B cell (primary cell): Measurements from ENCODE around the gene AWAT1. TPM values are rescaled to one million over a fixed set of nuclear protein-coding genes. Genes with fewer than 3 reads are reported as not detected.
"Not testable (repeated sequence)": the region's sequence is repeated elsewhere in the genome, so short reads cannot be mapped to it uniquely, and the experiment has no call there.

Experiments
- ATAC-seq: fragments of 200-7000 bp; cut with Tn5 transposase; one replicate; pipeline ENCODE4 v1.10.0; 2021; ENCODE audit warnings: low read depth, mild to moderate bottlenecking, moderate number of reproducible peaks, moderate library complexity
- CTCF ChIA-PET: fragments of 350-600 bp; sonication (Branson Sonifier 250); formaldehyde crosslinking; loops from one replicate; lab custom pipeline; 2021; ENCODE audit warnings: antibody characterized with exemption, inconsistent platforms; lab: Charles Lee
- POLR2A ChIA-PET: fragments of 350-600 bp; sonication (Branson Sonifier 250); formaldehyde crosslinking; loops from one replicate; lab custom pipeline; 2021; ENCODE audit warnings: antibody characterized with exemption; lab: Charles Lee
- DNase-seq: peaks from one replicate; pipeline ENCODE4 v3.0.0; 2013
- H2AFZ ChIP-seq: 2 replicates; pipeline ENCODE4 v1.6.1; 2012; ENCODE audit warnings: mild to moderate bottlenecking, low read depth, low read length; ENCODE audit not compliant: insufficient read depth, poor library complexity, severe bottlenecking
- H3K27ac ChIP-seq, 2 donors: 1 replicate in 1 of 2; 2 replicates in 1 of 2; pipeline ENCODE4 v1.5.1; 2012 to 2013; ENCODE audit warnings: low read length in 2 of 2, mild to moderate bottlenecking in 2 of 2, moderate library complexity in 1 of 2
- H3K27me3 ChIP-seq, 4 experiments: fragments of 200-600 bp in 1 of 4; sonication (generic) in 1 of 4; replicated peaks in 1 of 4; 1 replicate in 2 of 4; 2 replicates in 2 of 4; pipeline versions ENCODE4 v1.6.1 to v1.7.0; 2013 to 2016; ENCODE audit warnings: low read length in 3 of 4, mild to moderate bottlenecking in 2 of 4, mixed read lengths in 1 of 4, moderate library complexity in 1 of 4; ENCODE audit not compliant: insufficient read depth in 4 of 4, control insufficient read depth in 3 of 4; ENCODE audit errors: control extremely low read depth in 1 of 4
- H3K36me3 ChIP-seq, 2 experiments: replicated peaks in 1 of 2; 1 replicate in 1 of 2; 2 replicates in 1 of 2; pipeline versions ENCODE4 v1.6.1 to v1.7.1; 2013; ENCODE audit warnings: low read length in 1 of 2; ENCODE audit not compliant: insufficient read depth in 2 of 2, control insufficient read depth in 1 of 2; ENCODE audit errors: control extremely low read depth in 1 of 2, extremely low read depth in 1 of 2
- H3K4me1 ChIP-seq, 2 donors: fragments of 200-600 bp in 1 of 2; sonication (generic) in 1 of 2; 1 replicate in 1 of 2; 2 replicates in 1 of 2; pipeline versions ENCODE4 v1.5.1 to v1.6.1; 2013 to 2017; ENCODE audit warnings: low read length in 2 of 2; ENCODE audit not compliant: control insufficient read depth in 2 of 2, insufficient read depth in 2 of 2
- H3K4me2 ChIP-seq: replicated peaks from 2 replicates; pipeline ENCODE3; 2012; ENCODE audit warnings: mild to moderate bottlenecking, low read depth, low read length; ENCODE audit not compliant: poor library complexity, severe bottlenecking
- H3K4me3 ChIP-seq, 5 experiments: fragments of 200-600 bp in 1 of 5; sonication (generic) in 1 of 5; 1 replicate in 3 of 5; 2 replicates in 2 of 5; pipeline versions ENCODE4 v1.5.1 to v1.7.0; 2011 to 2016; ENCODE audit warnings: low read length in 4 of 5, mild to moderate bottlenecking in 4 of 5, low read depth in 2 of 5, control low read depth in 1 of 5, moderate library complexity in 1 of 5; ENCODE audit not compliant: insufficient read depth in 1 of 5; ENCODE audit errors: control extremely low read depth in 1 of 5, extremely low read depth in 1 of 5
- H3K79me2 ChIP-seq: fragments of 200-600 bp; sonication (generic); one replicate; pipeline ENCODE4 v1.6.0; 2016; ENCODE audit warnings: low read length; ENCODE audit not compliant: control insufficient read depth, insufficient read depth
- H3K9ac ChIP-seq: fragments of 200-600 bp; sonication (generic); 2 replicates; pipeline ENCODE4 v1.6.1; 2017; ENCODE audit warnings: mild to moderate bottlenecking, low read length, moderate library complexity
- H3K9me3 ChIP-seq, 3 donors: one replicate each; pipeline versions ENCODE4 v1.6.1 to v1.7.1; 2013; ENCODE audit warnings: low read length in 2 of 3; ENCODE audit not compliant: control insufficient read depth in 2 of 3, insufficient read depth in 1 of 3; ENCODE audit errors: control extremely low read depth in 1 of 3
- H4K20me1 ChIP-seq: 2 replicates; pipeline ENCODE4 v1.6.0; 2012; ENCODE audit warnings: mild to moderate bottlenecking, low read length; ENCODE audit not compliant: insufficient read depth, control insufficient read depth, poor library complexity, severe bottlenecking
- H3K27ac Mint-ChIP-seq: one replicate; pipeline ENCODE4 v1.8.0; 2021; ENCODE audit warnings: mixed read lengths
- H3K27me3 Mint-ChIP-seq: one replicate; pipeline ENCODE4 v1.8.0; 2021; ENCODE audit warnings: mixed read lengths
- H3K4me1 Mint-ChIP-seq: one replicate; pipeline ENCODE4 v1.8.0; 2021; ENCODE audit warnings: mixed read lengths
- H3K4me3 Mint-ChIP-seq: one replicate; pipeline ENCODE4 v1.8.0; 2021; ENCODE audit warnings: mixed read lengths
- H3K9me3 Mint-ChIP-seq: one replicate; pipeline ENCODE4 v1.8.0; 2022; ENCODE audit warnings: mixed read lengths; ENCODE audit not compliant: insufficient read depth
- CTCF ChIP-seq: fragments of 200-600 bp; IDR thresholded peaks from one replicate; pipeline ENCODE4 v1.8.0; 2022; ENCODE audit warnings: antibody characterized with exemption, mild to moderate bottlenecking
- EZH2 ChIP-seq: IDR thresholded peaks from 2 replicates; pipeline ENCODE4 v1.6.1; 2012; ENCODE audit warnings: borderline replicate concordance, low read depth, mild to moderate bottlenecking, moderate library complexity, low read length; ENCODE audit not compliant: insufficient read depth, poor library complexity, severe bottlenecking
- WGBS: methylation state at CpG from one replicate; pipeline ENCODE4 v1.1.5; 2013; ENCODE audit warnings: missing lambda C conversion rate; ENCODE audit not compliant: insufficient coverage; 5-methylcytosine and 5-hydroxymethylcytosine counted together
- intact Hi-C: fragments of 100-400 bp; cut with micrococcal nuclease; formaldehyde crosslinking; loops from one replicate; pipeline ENCODE4 v1.10.0; 2022
- polyA plus RNA-seq: library from polyadenylated mRNA; depleted of rRNA; stranded (reverse); fragments of >200 nt; gene quantifications from 2 replicates; pipeline ENCODE4 v1.2.3, GENCODE V29; 2012
- total RNA-seq, 2 donors: library from RNA; stranded (reverse); fragments of 120-200 nt in 1 of 2; gene quantifications; 1 replicate in 1 of 2; 2 replicates in 1 of 2; pipeline versions ENCODE4 v1.2.3 to v1.2.4, GENCODE V29; 2013 to 2022

Gene AWAT1
- total and polyA plus RNA-seq, 2 donors (not counting 1 experiment from before 2014, with no cell fraction given): not detected

DNA sequence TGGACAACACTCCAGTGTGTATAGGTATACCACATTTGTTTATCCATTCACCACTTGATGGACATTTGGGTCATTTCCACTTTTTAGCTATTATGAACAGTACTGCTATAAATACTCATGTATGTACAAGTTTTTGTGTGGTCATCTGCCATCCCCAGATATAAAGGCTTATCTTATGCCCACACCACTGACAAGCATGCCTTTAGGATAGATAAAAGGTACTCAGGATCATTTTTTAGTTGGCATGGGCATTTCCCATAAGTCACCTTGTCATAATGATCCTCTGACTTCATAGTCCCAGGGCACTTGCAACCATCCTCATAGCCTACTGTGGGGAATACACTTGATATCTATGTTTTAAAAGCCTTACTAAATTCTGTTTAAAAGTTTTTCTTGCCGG is 6.3 kb downstream of the AWAT1 start:
- Histone ChIP-seq H3K4me2 (no peak overlapping the region), H3K9me3 (no peaks in the 10 kb centered on the region), H3K9ac (no peak overlapping the region), H3K27me3 (no peaks in the 10 kb centered on the region), H3K36me3 (no peaks in the 10 kb centered on the region), H3K27ac (no peak overlapping the region), H2AFZ (no peak overlapping the region), H4K20me1 (no peaks in the 10 kb centered on the region), H3K79me2 (no peaks in the 10 kb centered on the region), H3K4me3 (no peak overlapping the region), H3K4me1 (no peaks in the 10 kb centered on the region)
- no peak overlapping the region for H3K27ac Mint-ChIP-seq
- CTCF ChIA-PET: interaction anchor here (0.5 kb wide), 1 partner anchor 1070 kb away, joined by 3 read pairs; no protein-coding TSS in a partner anchor
- H3K27me3 Mint-ChIP-seq: peaks cover 3% of the 10 kb centered on the region
- POLR2A ChIA-PET: no interaction called here
- no peaks in the 10 kb centered on the region for H3K4me1 Mint-ChIP-seq
- no peaks in the 10 kb centered on the region for H3K9me3 Mint-ChIP-seq
- no CpG with 5 or more reads among the region's 1 CpG for WGBS
- intact Hi-C loops: no loop called here
- no peak for DNase-seq
- TF ChIP-seq CTCF (no peak), EZH2 (no peak)
- no peak for ATAC-seq
- H3K4me3 Mint-ChIP-seq: no peak overlapping the region

DNA sequence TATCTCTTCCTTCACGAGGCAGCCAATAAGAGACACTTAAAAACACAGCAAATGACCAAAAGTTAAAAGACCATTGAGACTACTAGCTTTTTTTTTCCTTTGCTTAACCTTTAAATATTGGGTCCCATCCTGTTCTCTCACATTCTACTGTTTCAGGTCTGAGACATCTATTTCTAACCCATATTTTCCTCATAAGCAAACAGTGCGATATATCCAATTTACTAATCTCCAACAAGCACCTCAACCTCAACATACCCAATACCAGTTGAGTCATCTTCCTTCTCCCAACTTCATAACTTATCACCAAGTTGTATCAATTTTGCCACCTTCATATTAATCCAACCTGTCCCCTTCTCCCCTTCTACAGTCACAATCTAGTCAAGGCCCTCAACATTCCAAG is 7.0 kb downstream of the AWAT1 start:
- H2AFZ ChIP-seq: no peak overlapping the region
- 100% methylated on average over 1 of the region's 2 CpGs for WGBS
- H3K27me3 ChIP-seq: no peaks in the 10 kb centered on the region
- DNase-seq (no peak), ATAC-seq (no peak)
- H3K4me3 Mint-ChIP-seq: no peak overlapping the region
- no peak for TF ChIP-seq EZH2
- intact Hi-C loops: no loop called here
- peaks cover 3% of the 10 kb centered on the region for H3K27me3 Mint-ChIP-seq
- no peak overlapping the region for H3K9ac ChIP-seq
- H3K4me1 Mint-ChIP-seq: no peaks in the 10 kb centered on the region
- no peaks in the 10 kb centered on the region for H3K9me3 Mint-ChIP-seq
- H3K4me3 ChIP-seq: no peak overlapping the region
- H3K4me1 ChIP-seq: no peaks in the 10 kb centered on the region
- POLR2A ChIA-PET: no interaction called here
- no peaks in the 10 kb centered on the region for H3K79me2 ChIP-seq
- H3K4me2 ChIP-seq: no peak overlapping the region
- CTCF ChIA-PET: no interaction called here
- H3K27ac ChIP-seq: no peak overlapping the region
- no peaks in the 10 kb centered on the region for H3K9me3 ChIP-seq
- no peaks in the 10 kb centered on the region for H4K20me1 ChIP-seq
- H3K27ac Mint-ChIP-seq: no peak overlapping the region
- no peaks in the 10 kb centered on the region for H3K36me3 ChIP-seq

DNA sequence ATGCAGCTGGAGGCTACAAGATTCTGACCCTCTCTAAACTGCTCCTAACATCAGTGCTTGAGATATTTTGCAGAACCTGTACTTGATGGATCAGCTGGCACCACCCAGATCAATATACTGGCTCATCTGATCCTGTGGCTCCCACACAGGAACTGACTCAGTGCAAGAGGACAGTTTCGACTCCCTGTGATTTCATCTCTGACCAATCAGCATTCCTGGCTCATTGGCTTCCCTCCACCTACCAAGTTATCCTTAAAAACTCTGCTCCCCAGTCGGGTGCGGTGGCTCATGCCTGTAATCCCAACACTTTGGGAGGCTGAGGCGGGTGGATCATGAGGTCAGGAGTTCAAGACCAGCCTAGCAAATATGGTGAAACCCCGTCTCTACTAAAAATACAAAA is 9.1 kb downstream of the AWAT1 start:
- H3K27ac ChIP-seq, H3K27ac Mint-ChIP-seq, H3K27me3 ChIP-seq, H3K9me3 Mint-ChIP-seq, H3K36me3 ChIP-seq, H3K4me1 ChIP-seq, H3K9me3 ChIP-seq, H2AFZ ChIP-seq, H3K4me1 Mint-ChIP-seq, POLR2A ChIA-PET, H3K4me3 ChIP-seq, H3K27me3 Mint-ChIP-seq, CTCF ChIA-PET, H3K9ac ChIP-seq, H3K4me3 Mint-ChIP-seq, H3K79me2 ChIP-seq, ATAC-seq, intact Hi-C loops, H4K20me1 ChIP-seq, H3K4me2 ChIP-seq, DNase-seq: not testable (repeated sequence)
- no CpG with 5 or more reads among the region's 5 CpGs for WGBS
